GM19372 (cell line): ENCODE results near the gene CHCHD3.

Experiments
- ATAC-seq: cut with Tn5 transposase; IDR thresholded peaks from one replicate; pipeline ENCODE4 v1.9.1; 2021; ENCODE audit warnings: mild to moderate bottlenecking, low read depth, moderate library complexity; ENCODE audit not compliant: unreplicated experiment

CHCHD3 gene

GRCh38 chr7:132784406-132784805 lies 297.5 kb downstream of the CHCHD3 start:
- ATAC-seq: no peak

GRCh38 chr7:132783824-132784223 lies 298.1 kb downstream of the CHCHD3 start:
- no peak for ATAC-seq

- no peak for ATAC-seq
These were observed 298.9 kb downstream of the CHCHD3 start for GRCh38 chr7:132782777-132783640.

- ATAC-seq: no peak
These were observed 301.1 kb downstream of the CHCHD3 start for GRCh38 chr7:132780822-132781221.

- no peak for ATAC-seq
These were observed 302.7 kb downstream of the CHCHD3 start for GRCh38 chr7:132779164-132779563.

GRCh38 chr7:132778761-132779160 lies 303.1 kb downstream of the CHCHD3 start:
- no peak for ATAC-seq

GRCh38 chr7:132777956-132778355 lies 303.9 kb downstream of the CHCHD3 start:
- ATAC-seq: no peak

GRCh38 chr7:132777414-132777813 lies 304.5 kb downstream of the CHCHD3 start:
- ATAC-seq: no peak

- ATAC-seq: no peak
These were observed 305.8 kb downstream of the CHCHD3 start for GRCh38 chr7:132776048-132776620.

- ATAC-seq: no peak
These were observed 308.3 kb downstream of the CHCHD3 start for GRCh38 chr7:132773527-132773956.

GRCh38 chr7:132771301-132771730 lies 310.6 kb downstream of the CHCHD3 start:
- ATAC-seq: no peak

GRCh38 chr7:132770055-132770454 lies 311.8 kb downstream of the CHCHD3 start:
- no peak for ATAC-seq

GRCh38 chr7:132769280-132769679 lies 312.6 kb downstream of the CHCHD3 start:
- no peak for ATAC-seq

GRCh38 chr7:132768099-132768498 lies 313.8 kb downstream of the CHCHD3 start:
- ATAC-seq: no peak

- ATAC-seq: no peak
These were observed 314.5 kb downstream of the CHCHD3 start for GRCh38 chr7:132767378-132767777.

GRCh38 chr7:132766660-132767059 lies 315.2 kb downstream of the CHCHD3 start:
- no peak for ATAC-seq

GRCh38 chr7:132765861-132766260 lies 316.0 kb downstream of the CHCHD3 start:
- no peak for ATAC-seq

GRCh38 chr7:132764762-132765161 lies 317.1 kb downstream of the CHCHD3 start:
- ATAC-seq: no peak

GRCh38 chr7:132760866-132761265 lies 321.0 kb downstream of the CHCHD3 start:
- no peak for ATAC-seq

- ATAC-seq: no peak
These were observed 321.7 kb downstream of the CHCHD3 start for GRCh38 chr7:132760244-132760623.

GRCh38 chr7:132759482-132760243 lies 322.2 kb downstream of the CHCHD3 start:
- no peak for ATAC-seq
